ENCODE measurements around the gene PLA2G6. TPM values are rescaled to one million over a fixed set of nuclear protein-coding genes. Genes with fewer than 3 reads are reported as not detected.

Gene PLA2G6
- total and polyA plus RNA-seq, 9 of the 15 experiments (the other 6 are each of a cell fraction or from before 2014, with no cell fraction given), result 0.11 to 12.2 (median 9.7) TPM

DNA sequence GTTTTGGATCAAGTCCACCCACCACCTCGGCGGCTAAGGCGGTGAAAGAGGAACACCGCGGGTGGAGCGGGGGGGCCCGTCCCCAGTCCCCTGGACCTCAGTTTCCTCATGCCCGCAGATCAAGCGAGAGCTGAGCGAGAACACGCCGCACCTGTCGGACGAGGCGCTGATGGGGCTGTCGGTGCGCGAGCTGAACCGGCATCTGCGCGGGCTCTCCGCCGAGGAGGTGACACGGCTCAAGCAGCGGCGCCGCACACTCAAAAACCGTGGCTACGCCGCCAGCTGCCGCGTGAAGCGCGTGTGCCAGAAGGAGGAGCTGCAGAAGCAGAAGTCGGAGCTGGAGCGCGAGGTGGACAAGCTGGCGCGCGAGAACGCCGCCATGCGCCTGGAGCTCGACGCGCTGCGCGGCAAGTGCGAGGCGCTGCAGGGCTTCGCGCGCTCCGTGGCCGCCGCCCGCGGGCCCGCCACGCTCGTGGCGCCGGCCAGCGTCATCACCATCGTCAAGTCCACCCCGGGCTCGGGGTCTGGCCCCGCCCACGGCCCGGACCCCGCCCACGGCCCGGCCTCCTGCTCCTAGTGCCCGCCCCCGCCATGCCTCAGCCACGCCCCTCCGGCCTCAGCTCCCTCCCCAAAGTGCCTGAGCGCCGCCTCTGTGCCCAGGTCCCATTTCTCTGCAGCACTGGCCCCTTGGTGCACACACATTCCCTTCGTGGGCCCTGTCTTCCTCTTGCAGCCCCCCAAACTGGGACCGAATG is 32.8 kb upstream of the PLA2G6 start (continued):
- peak; percentile 36 for TF ChIP-seq RBBP5 (IDR thresholded peaks at IDR 0.05; ENCODE audit: borderline replicate concordance, insufficient read depth, low read length, poor library complexity, severe bottlenecking)
- TF ChIP-seq, protein P1, sequence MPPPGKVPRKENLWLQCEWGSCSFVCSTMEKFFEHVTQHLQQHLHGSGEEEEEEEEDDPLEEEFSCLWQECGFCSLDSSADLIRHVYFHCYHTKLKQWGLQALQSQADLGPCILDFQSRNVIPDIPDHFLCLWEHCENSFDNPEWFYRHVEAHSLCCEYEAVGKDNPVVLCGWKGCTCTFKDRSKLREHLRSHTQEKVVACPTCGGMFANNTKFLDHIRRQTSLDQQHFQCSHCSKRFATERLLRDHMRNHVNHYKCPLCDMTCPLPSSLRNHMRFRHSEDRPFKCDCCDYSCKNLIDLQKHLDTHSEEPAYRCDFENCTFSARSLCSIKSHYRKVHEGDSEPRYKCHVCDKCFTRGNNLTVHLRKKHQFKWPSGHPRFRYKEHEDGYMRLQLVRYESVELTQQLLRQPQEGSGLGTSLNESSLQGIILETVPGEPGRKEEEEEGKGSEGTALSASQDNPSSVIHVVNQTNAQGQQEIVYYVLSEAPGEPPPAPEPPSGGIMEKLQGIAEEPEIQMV (tag; conservative IDR thresholded peaks at IDR 0.05; ENCODE audit: low read depth), result no peak
- TF ChIP-seq, protein P2, sequence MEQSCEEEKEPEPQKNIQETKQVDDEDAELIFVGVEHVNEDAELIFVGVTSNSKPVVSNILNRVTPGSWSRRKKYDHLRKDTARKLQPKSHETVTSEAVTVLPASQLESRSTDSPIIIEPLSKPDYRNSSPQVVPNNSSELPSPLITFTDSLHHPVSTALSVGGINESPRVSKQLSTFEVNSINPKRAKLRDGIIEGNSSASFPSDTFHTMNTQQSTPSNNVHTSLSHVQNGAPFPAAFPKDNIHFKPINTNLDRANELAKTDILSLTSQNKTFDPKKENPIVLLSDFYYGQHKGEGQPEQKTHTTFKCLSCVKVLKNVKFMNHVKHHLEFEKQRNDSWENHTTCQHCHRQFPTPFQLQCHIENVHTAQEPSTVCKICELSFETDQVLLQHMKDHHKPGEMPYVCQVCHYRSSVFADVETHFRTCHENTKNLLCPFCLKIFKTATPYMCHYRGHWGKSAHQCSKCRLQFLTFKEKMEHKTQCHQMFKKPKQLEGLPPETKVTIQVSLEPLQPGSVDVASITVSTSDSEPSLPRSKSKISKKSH (CRISPR knock-in tag; IDR thresholded peaks at IDR 0.05), result no peak
- no peak for TF ChIP-seq ZBTB17 (CRISPR knock-in tag; IDR thresholded peaks at IDR 0.05)
- TF ChIP-seq ZNF175 (CRISPR knock-in tag; IDR thresholded peaks at IDR 0.05; ENCODE audit: low read depth), result peak; percentile 59; the same call in 1 of the 2 replicates
- no peak for TF ChIP-seq ZBED1 (IDR thresholded peaks at IDR 0.05)
- no peak for TF ChIP-seq TAF15 (IDR thresholded peaks at IDR 0.05; ENCODE audit: low read depth, low read length)
- TF ChIP-seq RAD51 (IDR thresholded peaks at IDR 0.05; ENCODE audit: borderline replicate concordance, low read depth), result no peak
- TF ChIP-seq NCOR1 (IDR thresholded peaks at IDR 0.05), result no peak
- TF ChIP-seq FOSL1 (tag; conservative IDR thresholded peaks at IDR 0.05), result no peak
- TF ChIP-seq, protein P3, sequence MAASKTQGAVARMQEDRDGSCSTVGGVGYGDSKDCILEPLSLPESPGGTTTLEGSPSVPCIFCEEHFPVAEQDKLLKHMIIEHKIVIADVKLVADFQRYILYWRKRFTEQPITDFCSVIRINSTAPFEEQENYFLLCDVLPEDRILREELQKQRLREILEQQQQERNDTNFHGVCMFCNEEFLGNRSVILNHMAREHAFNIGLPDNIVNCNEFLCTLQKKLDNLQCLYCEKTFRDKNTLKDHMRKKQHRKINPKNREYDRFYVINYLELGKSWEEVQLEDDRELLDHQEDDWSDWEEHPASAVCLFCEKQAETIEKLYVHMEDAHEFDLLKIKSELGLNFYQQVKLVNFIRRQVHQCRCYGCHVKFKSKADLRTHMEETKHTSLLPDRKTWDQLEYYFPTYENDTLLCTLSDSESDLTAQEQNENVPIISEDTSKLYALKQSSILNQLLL (CRISPR knock-in tag; IDR thresholded peaks at IDR 0.05; ENCODE audit: borderline replicate concordance), result no peak
- TF ChIP-seq SP2 (IDR thresholded peaks at IDR 0.05; ENCODE audit: extremely low read depth, low read depth, low read length, poor library complexity, severe bottlenecking), result no peak
- 0 out of 2 replicates have a peak, but pooled peaks have one; percentile 82 for TF ChIP-seq HDAC8 (tag; IDR thresholded peaks at IDR 0.05)
- TF ChIP-seq, protein P4, sequence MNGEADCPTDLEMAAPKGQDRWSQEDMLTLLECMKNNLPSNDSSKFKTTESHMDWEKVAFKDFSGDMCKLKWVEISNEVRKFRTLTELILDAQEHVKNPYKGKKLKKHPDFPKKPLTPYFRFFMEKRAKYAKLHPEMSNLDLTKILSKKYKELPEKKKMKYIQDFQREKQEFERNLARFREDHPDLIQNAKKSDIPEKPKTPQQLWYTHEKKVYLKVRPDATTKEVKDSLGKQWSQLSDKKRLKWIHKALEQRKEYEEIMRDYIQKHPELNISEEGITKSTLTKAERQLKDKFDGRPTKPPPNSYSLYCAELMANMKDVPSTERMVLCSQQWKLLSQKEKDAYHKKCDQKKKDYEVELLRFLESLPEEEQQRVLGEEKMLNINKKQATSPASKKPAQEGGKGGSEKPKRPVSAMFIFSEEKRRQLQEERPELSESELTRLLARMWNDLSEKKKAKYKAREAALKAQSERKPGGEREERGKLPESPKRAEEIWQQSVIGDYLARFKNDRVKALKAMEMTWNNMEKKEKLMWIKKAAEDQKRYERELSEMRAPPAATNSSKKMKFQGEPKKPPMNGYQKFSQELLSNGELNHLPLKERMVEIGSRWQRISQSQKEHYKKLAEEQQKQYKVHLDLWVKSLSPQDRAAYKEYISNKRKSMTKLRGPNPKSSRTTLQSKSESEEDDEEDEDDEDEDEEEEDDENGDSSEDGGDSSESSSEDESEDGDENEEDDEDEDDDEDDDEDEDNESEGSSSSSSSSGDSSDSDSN (IDR thresholded peaks at IDR 0.05; ENCODE audit: borderline replicate concordance in 1 of 2, low read depth in 2 of 2, low read length in 2 of 2), result 0 out of 4 replicates have a peak, but pooled peaks of 1 of the 2 experiments have one; percentile 41
- TF ChIP-seq MTA3 (IDR thresholded peaks at IDR 0.05; ENCODE audit: borderline replicate concordance), result peak; percentile 72; the same call in 1 of the 2 replicates
- TF ChIP-seq, protein P5, sequence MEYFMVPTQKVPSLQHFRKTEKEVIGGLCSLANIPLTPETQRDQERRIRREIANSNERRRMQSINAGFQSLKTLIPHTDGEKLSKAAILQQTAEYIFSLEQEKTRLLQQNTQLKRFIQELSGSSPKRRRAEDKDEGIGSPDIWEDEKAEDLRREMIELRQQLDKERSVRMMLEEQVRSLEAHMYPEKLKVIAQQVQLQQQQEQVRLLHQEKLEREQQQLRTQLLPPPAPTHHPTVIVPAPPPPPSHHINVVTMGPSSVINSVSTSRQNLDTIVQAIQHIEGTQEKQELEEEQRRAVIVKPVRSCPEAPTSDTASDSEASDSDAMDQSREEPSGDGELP (CRISPR knock-in tag; IDR thresholded peaks at IDR 0.05; ENCODE audit: borderline replicate concordance), result peak; percentile 74
- no peak for TF ChIP-seq DPF2 (IDR thresholded peaks at IDR 0.05)
- TF ChIP-seq ZNF133 (CRISPR knock-in tag; IDR thresholded peaks at IDR 0.05), result no peak
- TF ChIP-seq, protein P6, sequence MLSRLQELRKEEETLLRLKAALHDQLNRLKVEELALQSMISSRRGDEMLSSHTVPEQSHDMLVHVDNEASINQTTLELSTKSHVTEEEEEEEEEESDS (CRISPR knock-in tag; IDR thresholded peaks at IDR 0.05), result no peak

Data from K562 (cell line).